T-cell (primary cell): ENCODE data around the gene TMEM245. TPM values are rescaled to one million over a fixed set of nuclear protein-coding genes. Genes with fewer than 3 reads are reported as not detected.

Source experiments
- ATAC-seq, 4 experiments: fragments of 200-7000 bp in 3 of 4; fragments of 150-1000 bp in 1 of 4; cut with Tn5 transposase; replicated peaks in 1 of 4; 1 replicate in 3 of 4; 2 replicates in 1 of 4; pipeline ENCODE4 v1.10.0; 2021; ENCODE audit warnings: moderate library complexity in 3 of 4, mild to moderate bottlenecking in 2 of 4, moderate number of reproducible peaks in 1 of 4
- CTCF ChIA-PET, 2 donors: fragments of 300-600 bp; sonication (Branson Sonifier 250); formaldehyde crosslinking; loops; one replicate each; lab custom pipeline; 2022; ENCODE audit warnings: antibody characterized with exemption in 2 of 2; lab: Charles Lee
- POLR2A ChIA-PET, 2 donors: fragments of 300-600 bp; sonication (Branson Sonifier 250); formaldehyde crosslinking; loops; one replicate each; lab custom pipeline; 2022; ENCODE audit warnings: antibody characterized with exemption in 2 of 2; lab: Charles Lee
- DNase-seq, 35 experiments: peaks; one replicate each; pipeline versions ENCODE4 v3.0.0 to v3.0.0-alpha.2; 2013 to 2023
- H3K27ac ChIP-seq: one replicate; pipeline ENCODE4 v1.5.1; 2013; ENCODE audit warnings: low read length
- H3K27me3 ChIP-seq, 2 experiments: replicated peaks in 1 of 2; 1 replicate in 1 of 2; 2 replicates in 1 of 2; pipeline versions ENCODE4 v1.6.1 to v1.7.0; 2013; ENCODE audit warnings: low read length in 1 of 2, mixed read lengths in 1 of 2; ENCODE audit not compliant: control insufficient read depth in 2 of 2, insufficient read depth in 2 of 2; ENCODE audit errors: extremely low read depth in 1 of 2
- H3K36me3 ChIP-seq, 2 donors: 1 replicate in 1 of 2; 2 replicates in 1 of 2; pipeline versions ENCODE4 v1.6.1 to v1.7.0; 2013; ENCODE audit warnings: low read length in 1 of 2; ENCODE audit not compliant: control insufficient read depth in 2 of 2, insufficient read depth in 1 of 2; ENCODE audit errors: extremely low read depth in 1 of 2
- H3K4me1 ChIP-seq, 2 experiments: 1 replicate in 1 of 2; 2 replicates in 1 of 2; pipeline versions ENCODE4 v1.6.1 to v1.7.0; 2013; ENCODE audit warnings: low read length in 2 of 2, mixed read lengths in 1 of 2; ENCODE audit not compliant: insufficient read depth in 2 of 2, control insufficient read depth in 1 of 2; ENCODE audit errors: extremely low read depth in 1 of 2
- H3K4me3 ChIP-seq, 2 donors: 1 replicate in 1 of 2; 2 replicates in 1 of 2; pipeline versions ENCODE4 v1.5.1 to v1.7.0; 2013; ENCODE audit warnings: mild to moderate bottlenecking in 2 of 2, low read length in 1 of 2, moderate library complexity in 1 of 2; ENCODE audit not compliant: control insufficient read depth in 1 of 2; ENCODE audit errors: extremely low read depth in 1 of 2
- H3K9me3 ChIP-seq: 2 replicates; pipeline ENCODE4 v1.7.0; 2013
- H3K27ac Mint-ChIP-seq, 2 donors: one replicate each; pipeline ENCODE4 v1.8.0; 2020 to 2021; ENCODE audit warnings: mild to moderate bottlenecking in 2 of 2, mixed read lengths in 2 of 2
- H3K27me3 Mint-ChIP-seq, 2 donors: one replicate each; pipeline ENCODE4 v1.8.0; 2021 to 2022; ENCODE audit warnings: mixed read lengths in 2 of 2
- H3K36me3 Mint-ChIP-seq: one replicate; pipeline ENCODE4 v1.8.0; 2021; ENCODE audit warnings: mixed read lengths
- H3K4me1 Mint-ChIP-seq, 3 donors: one replicate each; pipeline ENCODE4 v1.8.0; 2020 to 2022; ENCODE audit warnings: mixed read lengths in 3 of 3, mild to moderate bottlenecking in 1 of 3
- H3K4me3 Mint-ChIP-seq, 3 donors: one replicate each; pipeline ENCODE4 v1.8.0; 2020 to 2022; ENCODE audit warnings: mild to moderate bottlenecking in 3 of 3, mixed read lengths in 3 of 3, moderate library complexity in 3 of 3
- H3K9me3 Mint-ChIP-seq, 3 donors: one replicate each; pipeline ENCODE4 v1.8.0; 2020 to 2022; ENCODE audit warnings: mixed read lengths in 3 of 3
- WGBS: methylation state at CpG from one replicate; pipeline ENCODE4 v1.1.5; 2013; ENCODE audit warnings: missing lambda C conversion rate; ENCODE audit not compliant: insufficient coverage; 5-methylcytosine and 5-hydroxymethylcytosine counted together
- total RNA-seq, 35 experiments: library from RNA in 6 of 35; stranded (reverse) in 6 of 35; fragments of 120-200 nt in 1 of 35; gene quantifications; one replicate each; pipeline versions ENCODE4 v1.2.1 to v1.2.4 and lab custom pipeline; 2013 to 2026

TMEM245 gene
- total RNA-seq (10 to 100 TPM; 32.5 to 68.1 (median 52.5) TPM), total RNA-seq (lab: John Stamatoyannopoulos, UW) (69.8 to 353 (median 134) reads per million in 29 experiments)
- total RNA-seq (2013), result 49.2 TPM

DNA sequence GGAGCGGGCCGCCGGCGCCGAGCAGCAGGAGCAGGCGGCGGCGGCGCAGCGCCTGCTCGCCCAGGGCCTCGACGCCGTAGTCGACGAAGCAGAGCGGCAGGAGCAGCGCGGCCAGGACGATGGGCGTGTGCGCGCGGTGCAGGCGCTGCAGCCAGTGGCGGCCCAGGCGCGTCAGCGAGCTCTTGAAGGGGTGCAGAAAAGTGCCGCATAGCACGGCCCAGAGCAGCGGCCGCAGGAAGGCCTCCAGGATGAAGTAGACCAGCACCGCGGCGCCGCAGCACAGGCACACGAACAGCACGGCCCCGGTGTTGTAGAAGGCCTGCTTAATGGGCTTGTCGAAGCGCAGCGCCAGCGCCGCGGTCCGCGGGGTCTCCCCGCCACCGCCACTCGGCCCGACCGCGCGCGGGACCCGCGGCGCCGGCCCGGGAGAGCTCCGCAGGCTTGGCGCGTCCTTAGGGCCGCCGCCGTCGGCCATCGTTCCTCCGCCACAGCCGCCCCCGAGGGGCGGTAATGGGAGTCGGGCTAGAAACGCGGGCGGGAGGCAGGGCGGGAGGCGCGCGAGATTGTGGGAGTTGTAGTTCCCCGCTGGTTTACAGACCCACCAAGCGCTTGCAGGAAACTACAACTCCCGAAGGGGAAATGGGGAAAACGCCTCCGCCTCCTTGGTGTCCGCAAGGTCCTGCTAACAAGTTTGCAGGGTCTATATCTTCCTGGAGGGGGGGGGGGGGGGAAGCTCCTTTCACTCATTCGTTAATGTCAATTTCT lies at the start of gene TMEM245:
Gene TMEM245, minus strand, starts transcription at position 509 of the 765 bp plus-strand sequence. Its CDS starts 34 bp downstream, at position 475.
- Histone ChIP-seq H3K27ac (peak within 1 kb of the TSS; percentile 37), H3K36me3 (no peaks in the 10 kb centered on the region), H3K9me3 (no peaks in the 10 kb centered on the region), H3K4me1 (peaks cover 14 to 41% of the 10 kb centered on the region in 2 experiments), H3K4me3 (peak within 1 kb of the TSS; percentile 78 to 90), H3K27me3 (no peaks in the 10 kb centered on the region)
- WGBS, result under 1% methylated on average over 80 of the region's 88 CpGs
- ChIA-PET POLR2A (interaction anchor here in 1 of 2 donors (0.6 to 1.1 kb wide), 2 partner anchors 9 to 13 kb away, joined by 3 read pairs; no protein-coding TSS in a partner anchor), CTCF (interaction anchor here in 1 of 2 donors (1.0 to 1.2 kb wide), 3 partner anchors 10 to 13 kb away, joined by 3 to 4 read pairs (median 3); no protein-coding TSS in a partner anchor)
- no peaks in the 10 kb centered on the region for H3K9me3 Mint-ChIP-seq
- peak; percentile 80 to 98 (median 95) for DNase-seq
- H3K36me3 Mint-ChIP-seq, result peaks cover 14% of the 10 kb centered on the region
- H3K27ac Mint-ChIP-seq, result peak within 1 kb of the TSS; percentile 77 to 89
- H3K4me3 Mint-ChIP-seq, result peak within 1 kb of the TSS; percentile 93 to 96 (median 96)
- H3K27me3 Mint-ChIP-seq, result no peaks in the 10 kb centered on the region
- H3K4me1 Mint-ChIP-seq, result peaks cover 40 to 45% (median 42%) of the 10 kb centered on the region in 3 donors
- peak; percentile 93 to 96 (median 94) for ATAC-seq

DNA sequence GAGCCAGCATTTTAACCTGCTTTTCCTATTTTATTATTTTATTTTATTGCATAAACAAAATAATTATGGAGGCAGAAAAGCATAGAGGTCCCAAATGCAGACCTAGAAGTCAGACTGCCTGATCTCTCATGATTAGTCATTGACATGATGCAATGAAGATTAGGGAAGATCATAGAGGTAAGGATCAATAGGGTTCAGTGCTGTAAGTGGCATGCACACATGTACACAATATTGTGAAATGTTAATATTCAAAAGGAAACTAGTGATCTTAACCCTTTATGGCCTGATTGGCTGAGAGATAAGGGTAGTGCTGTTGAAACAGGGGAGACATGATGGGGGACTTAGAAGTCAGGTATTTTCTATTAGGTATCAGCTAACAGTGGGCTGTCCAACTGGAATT lies 48.4 kb upstream of the TMEM245 start:
- H3K27ac Mint-ChIP-seq, result no peak overlapping the region
- peaks cover 4 to 30% of the 10 kb centered on the region in 2 experiments for H3K27me3 ChIP-seq
- H3K36me3 ChIP-seq, result no peaks in the 10 kb centered on the region
- no peak overlapping the region for H3K27ac ChIP-seq
- peak overlapping the region in 1 of 3 donors; percentile 75 for H3K4me3 Mint-ChIP-seq
- POLR2A ChIA-PET, result no interaction called here
- H3K9me3 ChIP-seq, result no peaks in the 10 kb centered on the region
- CTCF ChIA-PET, result no interaction called here
- ATAC-seq (no peak), DNase-seq (no peak)
- H3K4me3 ChIP-seq, result no peak overlapping the region
- peaks cover 0 to 2% of the 10 kb centered on the region in 2 experiments for H3K4me1 ChIP-seq
- H3K36me3 Mint-ChIP-seq, result no peaks in the 10 kb centered on the region
- peaks cover 60 to 68% of the 10 kb centered on the region in 2 donors for H3K27me3 Mint-ChIP-seq
- H3K9me3 Mint-ChIP-seq, result peaks cover 0 to 7% (median 0%) of the 10 kb centered on the region in 3 donors
- H3K4me1 Mint-ChIP-seq, result peaks cover 2 to 5% (median 4%) of the 10 kb centered on the region in 3 donors

DNA sequence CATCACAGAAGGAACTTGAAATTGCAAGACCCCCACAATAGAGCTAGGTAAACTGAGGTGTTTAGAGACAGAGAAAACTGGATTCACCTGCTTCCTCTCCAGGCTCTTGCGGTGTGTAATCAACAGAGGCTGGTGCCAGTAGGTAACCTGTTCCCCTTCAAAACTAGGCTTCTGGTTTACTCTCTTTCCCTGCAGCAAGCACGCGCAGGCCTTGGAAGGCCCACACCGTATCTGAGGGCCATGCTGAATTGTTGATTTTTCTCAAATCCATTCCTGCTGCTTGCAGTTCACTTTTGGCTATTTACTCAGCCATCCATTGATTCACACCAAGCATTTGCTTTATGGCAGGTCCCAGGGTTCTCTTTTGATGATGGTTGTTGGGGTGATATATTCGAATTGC lies 48.0 kb upstream of the TMEM245 start:
- H3K4me3 ChIP-seq, result no peak overlapping the region
- H3K27ac ChIP-seq, result no peak overlapping the region
- Mint-ChIP-seq H3K9me3 (peaks cover 0 to 7% (median 0%) of the 10 kb centered on the region in 3 donors), H3K4me3 (peak overlapping the region in 1 of 3 donors; percentile 75), H3K36me3 (no peaks in the 10 kb centered on the region), H3K27ac (no peak overlapping the region), H3K27me3 (peaks cover 62 to 70% of the 10 kb centered on the region in 2 donors), H3K4me1 (peaks cover 2 to 5% (median 4%) of the 10 kb centered on the region in 3 donors)
- H3K4me1 ChIP-seq, result peaks cover 0 to 2% of the 10 kb centered on the region in 2 experiments
- ATAC-seq (no peak), DNase-seq (no peak)
- peaks cover 4 to 30% of the 10 kb centered on the region in 2 experiments for H3K27me3 ChIP-seq
- no peaks in the 10 kb centered on the region for H3K9me3 ChIP-seq
- CTCF ChIA-PET, result no interaction called here
- no peaks in the 10 kb centered on the region for H3K36me3 ChIP-seq
- WGBS, result 98% methylated on average over 4 of the region's 5 CpGs
- POLR2A ChIA-PET, result no interaction called here

DNA sequence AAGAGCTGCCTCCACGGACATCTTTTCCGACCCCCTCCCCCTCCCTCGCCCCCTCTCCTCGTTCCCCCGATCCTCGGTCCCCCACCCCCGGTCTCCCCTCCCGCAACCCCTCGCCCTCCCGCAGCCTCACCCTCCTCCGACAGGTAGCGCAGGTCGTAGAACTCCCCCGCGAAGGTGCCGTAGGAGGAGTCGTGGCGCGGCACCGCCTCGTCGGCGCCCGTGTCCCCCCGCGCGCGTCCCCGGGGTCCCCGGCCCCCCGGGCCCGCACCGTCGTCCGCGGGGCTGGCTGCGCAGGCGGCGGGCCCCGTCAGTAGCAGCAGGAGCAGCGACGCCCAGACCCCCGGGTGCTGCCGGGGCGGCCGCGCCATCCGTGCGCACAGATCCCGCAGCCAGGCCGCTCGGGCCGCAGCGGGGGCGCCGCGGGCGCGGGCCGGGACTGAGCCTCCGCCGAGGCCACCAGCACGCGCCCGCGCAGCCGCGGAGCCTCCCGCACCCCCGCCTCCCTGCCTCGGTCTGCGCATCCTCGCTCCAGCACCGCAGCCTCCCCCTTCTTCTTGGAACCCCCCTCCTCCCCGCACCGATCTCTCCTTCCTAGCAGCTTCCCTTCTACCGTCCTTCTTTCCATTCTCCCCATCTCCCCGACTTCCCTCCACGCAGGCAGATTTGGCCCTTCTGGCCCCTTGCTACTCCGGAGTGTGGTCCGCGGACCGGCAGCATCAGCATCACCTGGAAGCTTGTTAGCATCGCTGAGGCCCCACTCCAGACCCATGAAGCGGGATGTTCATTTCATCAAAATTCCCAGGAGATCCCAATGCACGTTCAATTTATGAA lies 47.2 kb upstream of the TMEM245 start, which contains the start of gene FRRS1L:
Gene FRRS1L, minus strand, starts transcription at position 479 of the 831 bp plus-strand sequence. Its CDS starts 111 bp downstream, at position 368.
- Histone ChIP-seq H3K27me3 (peaks cover 4 to 30% of the 10 kb centered on the region in 2 experiments), H3K4me3 (peak within 1 kb of the TSS in 1 of 2 donors; percentile 26), H3K27ac (no peak within 1 kb of the TSS), H3K9me3 (no peaks in the 10 kb centered on the region), H3K4me1 (peaks cover 0 to 2% of the 10 kb centered on the region in 2 experiments), H3K36me3 (no peaks in the 10 kb centered on the region)
- 14% methylated on average over 69 of the region's 86 CpGs for WGBS
- H3K4me3 Mint-ChIP-seq, result peak within 1 kb of the TSS; percentile 43 to 75 (median 44)
- peaks cover 2 to 5% (median 4%) of the 10 kb centered on the region in 3 donors for H3K4me1 Mint-ChIP-seq
- ATAC-seq, result no peak
- H3K27me3 Mint-ChIP-seq, result peaks cover 57 to 68% of the 10 kb centered on the region in 2 donors
- POLR2A ChIA-PET, result no interaction called here
- H3K36me3 Mint-ChIP-seq, result no peaks in the 10 kb centered on the region
- H3K9me3 Mint-ChIP-seq, result peaks cover 0 to 7% (median 0%) of the 10 kb centered on the region in 3 donors
- CTCF ChIA-PET, result interaction anchor here in 1 of 2 donors (0.6 kb wide), 1 partner anchor 176 kb away, joined by 3 read pairs; no protein-coding TSS in a partner anchor
- no peak within 1 kb of the TSS for H3K27ac Mint-ChIP-seq
- no peak for DNase-seq

DNA sequence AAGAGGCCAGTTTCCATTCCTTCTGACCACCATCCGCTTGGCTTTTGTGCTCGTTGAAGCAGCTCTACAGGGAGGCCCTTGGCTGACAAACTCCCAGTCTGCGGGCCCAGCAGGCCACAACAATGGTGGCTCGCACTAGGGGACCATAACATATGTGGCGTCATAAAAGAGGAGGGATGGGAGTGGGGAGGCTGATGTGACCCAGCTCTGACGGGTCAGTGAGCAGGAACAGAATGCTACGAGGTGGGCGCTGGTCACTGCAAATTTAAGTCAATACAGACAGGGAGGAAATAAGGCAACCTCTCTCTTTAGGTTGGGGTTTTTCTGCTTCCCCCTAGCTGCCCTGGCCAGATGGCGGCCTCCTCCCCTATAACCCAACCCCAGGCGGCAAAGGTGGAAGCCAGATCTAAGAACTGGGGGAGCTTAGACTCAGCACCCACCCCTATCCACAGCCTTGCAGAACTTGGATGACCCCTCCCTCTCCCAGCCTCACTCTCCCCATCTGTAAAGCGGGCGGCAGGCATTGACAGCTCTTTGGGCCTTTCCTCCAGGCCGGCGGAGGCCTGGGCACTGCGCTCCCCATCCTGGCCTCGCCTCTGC lies 46.5 kb upstream of the TMEM245 start:
- ATAC-seq (no peak), DNase-seq (no peak)
- peaks cover 56 to 69% of the 10 kb centered on the region in 2 donors for H3K27me3 Mint-ChIP-seq
- H3K9me3 ChIP-seq, result no peaks in the 10 kb centered on the region
- H3K4me1 Mint-ChIP-seq, result peaks cover 2 to 5% (median 4%) of the 10 kb centered on the region in 3 donors
- no peaks in the 10 kb centered on the region for H3K36me3 ChIP-seq
- H3K4me3 Mint-ChIP-seq, result peak overlapping the region in 2 of 3 donors; percentile 22 to 38
- no peak overlapping the region for H3K27ac ChIP-seq
- peaks cover 4 to 30% of the 10 kb centered on the region in 2 experiments for H3K27me3 ChIP-seq
- 100% methylated on average over 4 of the region's 16 CpGs for WGBS
- no peaks in the 10 kb centered on the region for H3K36me3 Mint-ChIP-seq
- peaks cover 0 to 7% (median under 1%) of the 10 kb centered on the region in 3 donors for H3K9me3 Mint-ChIP-seq
- ChIA-PET CTCF (no interaction called here), POLR2A (no interaction called here)
- no peak overlapping the region for H3K4me3 ChIP-seq
- H3K4me1 ChIP-seq, result peaks cover 0 to 2% of the 10 kb centered on the region in 2 experiments
- H3K27ac Mint-ChIP-seq, result no peak overlapping the region
